ENCODE results near the gene GJD3. TPM values are rescaled to one million over a fixed set of nuclear protein-coding genes. Genes with fewer than 3 reads are reported as not detected.
A peak's percentile ranks its signal among the peaks of the same experiment; 100 is the strongest.

Gene GJD3
- total and polyA plus RNA-seq, 2 experiments from 2014 or later: 1.4 TPM; not detected in 1

GRCh38 chr17:40352237-40352778, 12.2 kb downstream of the GJD3 start:
- Histone ChIP-seq H3K4me1 (ENCODE audit: insufficient read depth) (peaks cover 60% of the 10 kb centered on the region), H3K4me3 (no peak overlapping the region), H2AFZ (no peak overlapping the region), H3K79me2 (replicated peaks; ENCODE audit: insufficient read depth) (no peaks in the 10 kb centered on the region), H4K20me1 (replicated peaks; ENCODE audit: insufficient read depth) (peaks cover 6% of the 10 kb centered on the region; the same call in 1 of the 2 replicates), H3K27me3 (ENCODE audit: insufficient read depth) (peaks cover 26% of the 10 kb centered on the region), H3K27ac (ENCODE audit: low read depth) (no peak overlapping the region), H3F3A (replicated peaks; ENCODE audit: low read depth) (no peaks in the 10 kb centered on the region), H3K9me2 (ENCODE audit: insufficient read depth) (no peaks in the 10 kb centered on the region), H3K36me3 (ENCODE audit: insufficient read depth) (no peaks in the 10 kb centered on the region), H3K4me2 (no peak overlapping the region)
- Mint-ChIP-seq H3K4me3 (peak overlapping the region; percentile 19; the same call in 1 of the 3 replicates), H3K9me3 (no peaks in the 10 kb centered on the region), H3K36me3 (ENCODE audit: low read depth) (peaks cover 41% of the 10 kb centered on the region), H3K4me1 (peaks cover 77% of the 10 kb centered on the region), H3K27ac (no peak overlapping the region), H3K27me3 (ENCODE audit: insufficient read depth, low read depth, poor library complexity) (peaks cover 37% of the 10 kb centered on the region)
- DNase-seq (ENCODE audit: low spot score) (no peak), ATAC-seq (no peak)
- TF ChIP-seq ETS1 (IDR thresholded peaks at IDR 0.05) (no peak), STAT1 (IDR thresholded peaks at IDR 0.05; ENCODE audit: unreplicated experiment) (no peak), CREB1 (CRISPR knock-in tag; IDR thresholded peaks at IDR 0.05; ENCODE audit: low read depth) (no peak), EZH2phosphoT487 (IDR thresholded peaks at IDR 0.05; ENCODE audit: unreplicated experiment) (no peak), CTCF (conservative IDR thresholded peaks at IDR 0.05; ENCODE audit: low read depth in 2 of 2) (no peak), EZH2 (IDR thresholded peaks at IDR 0.05; ENCODE audit: low read depth, unreplicated experiment) (no peak), ZNF462 (CRISPR knock-in tag; IDR thresholded peaks at IDR 0.05) (no peak), POLR2AphosphoS5 (IDR thresholded peaks at IDR 0.05; ENCODE audit: low read depth) (no peak), ZNF114 (CRISPR knock-in tag; IDR thresholded peaks at IDR 0.05) (no peak), JUNB (IDR thresholded peaks at IDR 0.05; ENCODE audit: unreplicated experiment) (no peak), ZNF331 (CRISPR knock-in tag; IDR thresholded peaks at IDR 0.05; ENCODE audit: low read depth) (no peak), REST (IDR thresholded peaks at IDR 0.05; ENCODE audit: unreplicated experiment) (no peak), NANOG (IDR thresholded peaks at IDR 0.05; ENCODE audit: borderline replicate concordance) (no peak)

Data from GM23338 (cell line).